HFF-Myc (cell line): ENCODE measurements around the gene GTF2F2.

Source experiments
- DNase-seq: peaks from one replicate; pipeline ENCODE4 v3.0.0-alpha.2; 2011; ENCODE audit warnings: low read depth; ENCODE audit errors: extremely low read depth
- H3K4me3 ChIP-seq: replicated peaks from 2 replicates; pipeline ENCODE4 v1.5.1; 2011; ENCODE audit warnings: low read depth, mild to moderate bottlenecking, control low read depth, low read length
- CTCF ChIP-seq: IDR thresholded peaks from 2 replicates; pipeline ENCODE4 v1.5.1; 2012; ENCODE audit warnings: mild to moderate bottlenecking, low read depth, low read length, control low read depth; ENCODE audit errors: missing control alignments

GTF2F2 gene

GRCh38 chr13:45302507-45302906 lies 182.2 kb downstream of the GTF2F2 start:
- DNase-seq, result no peak
- no peak overlapping the region for H3K4me3 ChIP-seq
- no peak for TF ChIP-seq CTCF

GRCh38 chr13:45303026-45303425 lies 182.7 kb downstream of the GTF2F2 start:
- no peak for TF ChIP-seq CTCF
- no peak overlapping the region for H3K4me3 ChIP-seq
- DNase-seq, result no peak

- no peak for DNase-seq
- TF ChIP-seq CTCF, result no peak
- no peak overlapping the region for H3K4me3 ChIP-seq
Measured at GRCh38 chr13:45303866-45304265, 183.6 kb downstream of the GTF2F2 start.

GRCh38 chr13:45305079-45305478 lies 184.8 kb downstream of the GTF2F2 start:
- TF ChIP-seq CTCF, result no peak
- DNase-seq, result no peak
- no peak overlapping the region for H3K4me3 ChIP-seq

- no peak for TF ChIP-seq CTCF
Measured at GRCh38 chr13:45306966-45307365, 186.7 kb downstream of the GTF2F2 start.

GRCh38 chr13:45310341-45311131 lies 190.2 kb downstream of the GTF2F2 start:
- no peak for DNase-seq
- TF ChIP-seq CTCF, result no peak
- peak overlapping the region; percentile 35 for H3K4me3 ChIP-seq

More at GRCh38 chr13:45306966-45307365, 186.7 kb downstream of the GTF2F2 start:
- H3K4me3 ChIP-seq, result no peak overlapping the region
- DNase-seq, result no peak
